Panc1 (cell line): Measurements from ENCODE around the gene ZFYVE28. TPM values are rescaled to one million over a fixed set of nuclear protein-coding genes. Genes with fewer than 3 reads are reported as not detected.

Experiments used
- ATAC-seq: fragments of 200-7000 bp; cut with Tn5 transposase; 2 replicates; pipeline ENCODE4 v1.9.1; 2020; ENCODE audit warnings: mild to moderate bottlenecking, moderate library complexity
- BruUV-seq: library from RNA; stranded (reverse); fragments of 400-500 nt; replicated peaks from 2 replicates; lab custom pipeline; 2021; lab: Mats Ljungman, UMichigan
- CTCF ChIA-PET: fragments of 300-600 bp; sonication (Branson Sonifier 250); formaldehyde crosslinking; loops from one replicate; lab custom pipeline; 2022; ENCODE audit warnings: antibody characterized with exemption; lab: Charles Lee
- POLR2A ChIA-PET: fragments of 300-600 bp; sonication (Branson Sonifier 250); formaldehyde crosslinking; loops from one replicate; lab custom pipeline; 2022; ENCODE audit warnings: antibody characterized with exemption; lab: Charles Lee
- DNase-seq: peaks from one replicate; pipeline ENCODE4 v3.0.0-alpha.2; 2010; ENCODE audit warnings: low read depth, low spot score
- H3K27ac ChIP-seq: 2 replicates; pipeline ENCODE4 v1.5.1; 2011; ENCODE audit warnings: mild to moderate bottlenecking, low read length, inconsistent platforms
- H3K27me3 ChIP-seq: fragments of 200-500 bp; sonication (Bioruptor generic); 2 replicates; pipeline ENCODE4 v1.6.0; 2014; ENCODE audit warnings: low read length, inconsistent platforms; ENCODE audit not compliant: control insufficient read depth, insufficient read depth
- H3K36me3 ChIP-seq: fragments of 200-500 bp; sonication (Bioruptor generic); 2 replicates; pipeline ENCODE4 v1.5.1; 2014; ENCODE audit warnings: inconsistent platforms, mild to moderate bottlenecking, low read length, moderate library complexity; ENCODE audit not compliant: control insufficient read depth, insufficient read depth
- H3K4me1 ChIP-seq: 2 replicates; pipeline ENCODE4 v1.5.1; 2011; ENCODE audit warnings: inconsistent platforms, mild to moderate bottlenecking, low read length, moderate library complexity; ENCODE audit not compliant: control insufficient read depth, insufficient read depth
- H3K4me3 ChIP-seq, 2 experiments: 2 replicates each; pipeline ENCODE4 v1.5.1; 2011 to 2012; ENCODE audit warnings: low read depth in 2 of 2, low read length in 2 of 2, mild to moderate bottlenecking in 2 of 2, inconsistent platforms in 1 of 2, moderate library complexity in 1 of 2
- H3K9me3 ChIP-seq: fragments of 200-500 bp; sonication (Bioruptor generic); 2 replicates; pipeline ENCODE4 v1.5.1; 2014; ENCODE audit warnings: low read depth, mild to moderate bottlenecking, inconsistent platforms, low read length, moderate library complexity; ENCODE audit not compliant: control insufficient read depth, insufficient read depth
- POLR2AphosphoS5 ChIP-seq: IDR thresholded peaks from 2 replicates; pipeline ENCODE4 v1.6.1; 2012; ENCODE audit warnings: mild to moderate bottlenecking, low read depth, low read length, moderate library complexity
- SIN3A ChIP-seq: IDR thresholded peaks from 2 replicates; pipeline ENCODE4 v1.6.1; 2012; ENCODE audit warnings: low read depth, mild to moderate bottlenecking, low read length, moderate library complexity, borderline replicate concordance; ENCODE audit not compliant: insufficient read depth
- TCF7L2 ChIP-seq: IDR thresholded peaks from 2 replicates; pipeline ENCODE4 v1.6.1; 2011; ENCODE audit warnings: mild to moderate bottlenecking, low read depth, low read length, inconsistent platforms
- in situ Hi-C: cut with HindIII; loops from 2 replicates; pipeline ENCODE4 v1.10.0; 2016; ENCODE audit warnings: low sequenced_read_pairs, low pct_unique_long_range_greater_than_20kb
- intact Hi-C: fragments of 100-400 bp; cut with micrococcal nuclease; formaldehyde crosslinking; loops from one replicate; pipeline ENCODE4 v1.10.0; 2022; ENCODE audit not compliant: unreplicated experiment
- total RNA-seq: library from RNA; stranded (reverse); gene quantifications from one replicate; pipeline ENCODE4 v1.2.1, GENCODE V29; 2021; ENCODE audit not compliant: unreplicated experiment
- TF ChIP-seq, protein P1 (sequence below), 2 experiments: IDR thresholded peaks; 2 replicates each; pipeline ENCODE4 v1.6.1; 2011 to 2012; ENCODE audit warnings: low read depth in 2 of 2, control low read depth in 1 of 2, low read length in 1 of 2, mild to moderate bottlenecking in 1 of 2, moderate library complexity in 1 of 2; ENCODE audit not compliant: insufficient read depth in 1 of 2
- TF ChIP-seq, protein P2 (sequence below): fragments of 450-650 bp; IDR thresholded peaks from 2 replicates; pipeline ENCODE4 v1.5.1; 2017; ENCODE audit warnings: mild to moderate bottlenecking

The ZFYVE28 gene
- total RNA-seq, 1 experiment from 2014 or later = 11.9 TPM

DNA sequence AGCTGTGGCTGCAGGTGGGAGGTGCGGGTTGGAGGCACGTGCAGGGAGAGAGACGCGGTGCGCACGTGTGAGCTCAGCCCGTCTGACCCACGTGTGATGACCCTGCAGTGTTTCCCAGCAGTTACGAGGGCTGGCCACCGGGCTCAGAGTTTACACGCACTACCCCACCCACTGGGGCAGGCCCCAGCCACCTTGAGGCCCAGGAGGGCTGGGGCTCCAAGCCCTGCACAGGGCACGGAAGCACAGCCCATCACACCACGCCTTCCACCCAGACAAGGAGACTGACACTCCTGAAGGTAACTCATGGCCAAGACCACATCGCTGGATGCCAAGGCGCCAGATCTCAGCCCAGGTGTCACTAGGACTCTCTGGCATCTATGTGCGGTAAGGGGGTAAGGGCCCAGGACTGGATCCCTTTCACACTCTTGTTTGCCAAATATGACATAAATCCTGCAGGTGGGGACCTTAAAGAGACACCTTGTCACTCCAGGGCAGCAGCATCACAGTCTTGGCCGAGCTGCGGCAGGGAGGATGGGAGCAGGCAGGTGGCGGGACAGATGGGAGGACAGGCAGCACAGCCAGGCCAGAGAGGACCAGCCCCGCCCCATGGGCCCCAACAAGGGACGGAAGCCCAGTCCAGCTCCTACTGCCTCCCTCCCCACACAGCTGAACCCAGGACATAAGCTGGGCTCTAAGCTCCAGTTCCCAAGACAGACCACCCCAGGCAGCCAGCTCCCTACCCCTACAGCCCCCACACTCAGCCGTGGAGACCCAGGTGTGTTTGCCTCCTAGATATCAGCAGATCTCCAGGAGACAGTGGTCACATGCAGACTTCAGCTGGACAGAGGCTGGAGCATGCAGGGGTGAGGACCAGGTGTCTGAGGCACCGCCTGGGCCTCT is 56.8 kb downstream of the ZFYVE28 start:
- BruUV-seq = no TSS peak
- no peaks in the 10 kb centered on the region for H3K36me3 ChIP-seq
- no peak overlapping the region for H3K4me3 ChIP-seq
- ChIA-PET POLR2A (no interaction called here), CTCF (no interaction called here)
- no peaks in the 10 kb centered on the region; the same call in 1 of the 2 replicates for H3K4me1 ChIP-seq
- no peaks in the 10 kb centered on the region for H3K9me3 ChIP-seq
- H3K27ac ChIP-seq = no peak overlapping the region
- intact Hi-C loops (no loop called here), in situ Hi-C loops (no loop called here)
- H3K27me3 ChIP-seq = no peaks in the 10 kb centered on the region
- ATAC-seq (no peak), DNase-seq (no peak)
- TF ChIP-seq SIN3A = no peak
- TF ChIP-seq POLR2AphosphoS5 = no peak
- no peak for TF ChIP-seq TCF7L2
- TF ChIP-seq, protein P1, sequence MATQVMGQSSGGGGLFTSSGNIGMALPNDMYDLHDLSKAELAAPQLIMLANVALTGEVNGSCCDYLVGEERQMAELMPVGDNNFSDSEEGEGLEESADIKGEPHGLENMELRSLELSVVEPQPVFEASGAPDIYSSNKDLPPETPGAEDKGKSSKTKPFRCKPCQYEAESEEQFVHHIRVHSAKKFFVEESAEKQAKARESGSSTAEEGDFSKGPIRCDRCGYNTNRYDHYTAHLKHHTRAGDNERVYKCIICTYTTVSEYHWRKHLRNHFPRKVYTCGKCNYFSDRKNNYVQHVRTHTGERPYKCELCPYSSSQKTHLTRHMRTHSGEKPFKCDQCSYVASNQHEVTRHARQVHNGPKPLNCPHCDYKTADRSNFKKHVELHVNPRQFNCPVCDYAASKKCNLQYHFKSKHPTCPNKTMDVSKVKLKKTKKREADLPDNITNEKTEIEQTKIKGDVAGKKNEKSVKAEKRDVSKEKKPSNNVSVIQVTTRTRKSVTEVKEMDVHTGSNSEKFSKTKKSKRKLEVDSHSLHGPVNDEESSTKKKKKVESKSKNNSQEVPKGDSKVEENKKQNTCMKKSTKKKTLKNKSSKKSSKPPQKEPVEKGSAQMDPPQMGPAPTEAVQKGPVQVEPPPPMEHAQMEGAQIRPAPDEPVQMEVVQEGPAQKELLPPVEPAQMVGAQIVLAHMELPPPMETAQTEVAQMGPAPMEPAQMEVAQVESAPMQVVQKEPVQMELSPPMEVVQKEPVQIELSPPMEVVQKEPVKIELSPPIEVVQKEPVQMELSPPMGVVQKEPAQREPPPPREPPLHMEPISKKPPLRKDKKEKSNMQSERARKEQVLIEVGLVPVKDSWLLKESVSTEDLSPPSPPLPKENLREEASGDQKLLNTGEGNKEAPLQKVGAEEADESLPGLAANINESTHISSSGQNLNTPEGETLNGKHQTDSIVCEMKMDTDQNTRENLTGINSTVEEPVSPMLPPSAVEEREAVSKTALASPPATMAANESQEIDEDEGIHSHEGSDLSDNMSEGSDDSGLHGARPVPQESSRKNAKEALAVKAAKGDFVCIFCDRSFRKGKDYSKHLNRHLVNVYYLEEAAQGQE (IDR thresholded peaks at IDR 0.05; ENCODE audit: insufficient read depth in 1 of 2, low read depth in 2 of 2, low read length in 1 of 2) = no peak
- TF ChIP-seq, protein P2, sequence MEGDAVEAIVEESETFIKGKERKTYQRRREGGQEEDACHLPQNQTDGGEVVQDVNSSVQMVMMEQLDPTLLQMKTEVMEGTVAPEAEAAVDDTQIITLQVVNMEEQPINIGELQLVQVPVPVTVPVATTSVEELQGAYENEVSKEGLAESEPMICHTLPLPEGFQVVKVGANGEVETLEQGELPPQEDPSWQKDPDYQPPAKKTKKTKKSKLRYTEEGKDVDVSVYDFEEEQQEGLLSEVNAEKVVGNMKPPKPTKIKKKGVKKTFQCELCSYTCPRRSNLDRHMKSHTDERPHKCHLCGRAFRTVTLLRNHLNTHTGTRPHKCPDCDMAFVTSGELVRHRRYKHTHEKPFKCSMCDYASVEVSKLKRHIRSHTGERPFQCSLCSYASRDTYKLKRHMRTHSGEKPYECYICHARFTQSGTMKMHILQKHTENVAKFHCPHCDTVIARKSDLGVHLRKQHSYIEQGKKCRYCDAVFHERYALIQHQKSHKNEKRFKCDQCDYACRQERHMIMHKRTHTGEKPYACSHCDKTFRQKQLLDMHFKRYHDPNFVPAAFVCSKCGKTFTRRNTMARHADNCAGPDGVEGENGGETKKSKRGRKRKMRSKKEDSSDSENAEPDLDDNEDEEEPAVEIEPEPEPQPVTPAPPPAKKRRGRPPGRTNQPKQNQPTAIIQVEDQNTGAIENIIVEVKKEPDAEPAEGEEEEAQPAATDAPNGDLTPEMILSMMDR = no peak

DNA sequence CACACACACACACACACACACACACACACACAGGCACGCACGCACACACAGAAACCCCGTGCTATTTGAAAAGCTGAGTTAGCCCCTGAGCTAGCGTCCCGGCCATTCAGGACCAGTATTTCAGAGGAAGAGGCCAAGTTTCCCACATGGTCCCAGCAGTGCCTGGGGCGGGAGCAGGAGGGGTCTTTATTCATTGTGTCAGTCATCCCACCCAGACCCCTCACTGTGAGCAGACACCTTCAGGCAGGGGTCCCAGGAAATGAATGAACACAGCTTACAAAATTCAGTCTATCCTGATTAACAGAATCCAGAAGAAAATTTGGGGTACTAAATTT is 58.1 kb downstream of the ZFYVE28 start:
- no peak overlapping the region for H3K4me3 ChIP-seq
- DNase-seq (no peak), ATAC-seq (no peak)
- no peak overlapping the region for H3K27ac ChIP-seq
- intact Hi-C loops (no loop called here), in situ Hi-C loops (no loop called here)
- TF ChIP-seq, protein P1 (IDR thresholded peaks at IDR 0.05; ENCODE audit: insufficient read depth in 1 of 2, low read depth in 2 of 2, low read length in 1 of 2) = no peak
- no peak for TF ChIP-seq POLR2AphosphoS5
- TF ChIP-seq, protein P2 = no peak
- no peak for TF ChIP-seq SIN3A
- no peak for TF ChIP-seq TCF7L2
- no peaks in the 10 kb centered on the region for H3K36me3 ChIP-seq
- CTCF ChIA-PET = no interaction called here
- POLR2A ChIA-PET = no interaction called here
- H3K27me3 ChIP-seq = no peaks in the 10 kb centered on the region
- no TSS peak for BruUV-seq
- H3K4me1 ChIP-seq = no peaks in the 10 kb centered on the region; the same call in 1 of the 2 replicates
- no peaks in the 10 kb centered on the region for H3K9me3 ChIP-seq
